LNCaP clone FGC (cell line): ENCODE data around the gene SIPA1L3.

Experiments
- DNase-seq: peaks from one replicate; pipeline ENCODE4 v3.0.0-alpha.2; 2011; ENCODE audit warnings: low read depth
- H3K4me3 ChIP-seq: 2 replicates; pipeline ENCODE4 v1.5.1; 2011; ENCODE audit warnings: mild to moderate bottlenecking, low read depth, low read length, control low read depth
- CTCF ChIP-seq: IDR thresholded peaks from 2 replicates; pipeline ENCODE4 v1.5.1; 2012; ENCODE audit warnings: mild to moderate bottlenecking; ENCODE audit not compliant: control insufficient read depth, insufficient read depth; ENCODE audit errors: extremely low read depth

SIPA1L3 gene

DNA sequence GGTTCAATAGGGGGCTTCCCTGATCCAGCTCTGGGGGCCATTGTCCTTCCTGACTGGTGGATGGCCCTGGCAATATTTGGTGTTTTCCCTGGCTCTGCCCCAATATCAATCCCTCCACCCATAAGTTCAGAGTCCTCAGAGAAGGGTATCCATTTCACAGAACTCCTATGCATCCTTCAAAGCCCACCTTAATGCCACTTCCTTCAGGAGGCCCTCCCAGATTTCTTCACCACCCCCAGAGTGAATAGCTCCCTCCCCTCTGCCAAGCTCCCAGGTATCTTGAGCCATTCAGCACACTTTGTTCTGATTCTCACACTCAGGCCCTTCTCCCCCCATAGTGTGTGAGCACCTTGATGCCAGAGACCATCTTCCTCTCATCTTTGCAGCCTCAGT is 343.4 kb downstream of the SIPA1L3 start:
- no peak overlapping the region for H3K4me3 ChIP-seq
- no peak for DNase-seq
- no peak for TF ChIP-seq CTCF

- H3K4me3 ChIP-seq, result no peak overlapping the region
- TF ChIP-seq CTCF, result no peak
- no peak for DNase-seq
Measured at GRCh38 chr19:38250821-38251563, 344.0 kb downstream of the SIPA1L3 start.

DNA sequence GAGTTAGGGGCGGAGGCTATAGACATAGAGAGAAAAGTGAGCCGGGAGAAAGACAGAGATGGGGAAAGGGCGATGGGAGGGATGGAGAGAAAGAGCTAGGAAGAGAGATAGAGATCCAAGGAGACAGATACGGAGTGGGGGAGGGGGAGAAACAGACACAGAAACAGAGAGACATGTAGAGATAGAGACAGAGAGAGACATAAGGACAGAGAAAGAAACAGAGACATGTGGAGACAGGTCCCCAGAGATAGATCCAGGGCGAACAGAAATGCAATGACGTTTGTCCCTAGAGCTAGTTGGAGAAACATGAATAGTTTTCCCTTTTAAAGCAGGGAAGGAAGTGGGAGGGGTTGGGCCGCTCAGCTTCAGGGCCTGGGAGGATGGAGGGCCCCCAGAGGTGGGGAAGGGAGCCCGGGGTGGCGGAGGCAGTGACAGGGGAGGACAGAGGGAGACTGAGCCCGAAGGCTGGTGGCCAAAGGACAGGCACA is 344.6 kb downstream of the SIPA1L3 start:
- TF ChIP-seq CTCF, result no peak
- no peak overlapping the region for H3K4me3 ChIP-seq
- DNase-seq, result no peak

DNA sequence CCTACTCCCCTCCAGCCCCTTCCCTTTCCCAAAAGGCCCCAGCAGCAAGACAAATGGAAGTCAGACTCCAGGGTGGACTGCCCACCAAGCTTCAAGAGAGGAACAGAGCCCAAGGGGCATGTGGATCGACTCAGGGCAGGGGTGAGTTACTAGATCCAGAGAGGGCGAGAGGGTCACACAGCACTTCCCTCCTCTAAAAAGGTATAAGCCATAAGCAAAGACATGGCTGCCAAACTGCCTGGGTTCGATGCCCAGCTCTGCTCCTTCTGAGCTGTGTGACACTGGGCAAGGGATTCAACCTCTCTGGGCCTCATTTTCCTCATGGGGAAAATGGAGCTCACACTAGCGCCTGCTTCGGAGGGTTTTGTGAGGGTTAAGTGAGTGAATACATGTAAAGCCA is 345.4 kb downstream of the SIPA1L3 start:
- H3K4me3 ChIP-seq, result no peak overlapping the region
- TF ChIP-seq CTCF, result no peak
- DNase-seq, result no peak

DNA sequence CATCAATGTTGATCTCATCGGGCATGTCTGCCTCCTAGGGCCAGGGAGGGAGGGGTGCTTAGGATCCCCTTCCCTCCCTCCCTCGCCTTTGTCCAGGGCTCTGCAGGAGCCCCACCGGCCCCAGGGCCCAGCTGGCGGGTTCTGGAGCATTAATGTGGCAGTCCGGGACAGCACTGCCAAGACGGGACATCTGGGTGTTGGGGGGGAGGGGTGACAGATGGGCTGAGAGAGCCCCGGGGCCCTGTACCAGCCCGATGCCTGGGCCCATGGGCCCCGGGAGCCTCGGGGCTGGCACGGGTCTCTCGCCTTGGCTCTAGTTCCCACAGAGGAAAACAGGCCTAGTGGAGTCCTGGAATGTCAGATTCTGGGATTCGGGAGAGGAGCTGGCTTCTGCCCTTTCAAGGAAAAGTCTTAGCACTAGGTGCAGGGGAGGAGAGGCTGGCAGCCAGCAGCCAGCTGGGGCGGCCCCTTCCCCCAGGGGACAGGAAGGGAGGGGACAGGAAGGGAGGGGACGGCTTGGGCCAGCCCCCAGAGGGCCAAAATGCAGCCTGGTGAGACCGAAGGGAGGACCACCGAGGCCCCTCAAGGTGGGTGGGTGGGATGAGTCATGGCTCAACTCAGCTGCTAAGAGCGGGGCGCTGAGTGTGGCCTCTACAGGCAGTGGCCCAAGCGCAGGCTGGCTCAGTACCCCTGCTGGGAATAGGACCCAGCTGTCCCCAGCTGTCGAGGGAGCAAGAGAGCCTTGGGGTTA is 346.1 kb downstream of the SIPA1L3 start:
- TF ChIP-seq CTCF, result no peak
- no peak for DNase-seq
- no peak overlapping the region for H3K4me3 ChIP-seq

- no peak for DNase-seq
- no peak overlapping the region for H3K4me3 ChIP-seq
- TF ChIP-seq CTCF, result no peak
Measured at GRCh38 chr19:38253788-38254187, 346.8 kb downstream of the SIPA1L3 start.
